Keratinocyte (primary cell): ENCODE measurements around the gene CAMK2D.

Experiments
- EZH2 ChIP-seq: IDR thresholded peaks from one replicate; pipeline ENCODE4 v1.6.1; 2012; ENCODE audit warnings: inconsistent platforms, mild to moderate bottlenecking, low read length, moderate library complexity
- TF ChIP-seq, protein P1 (sequence below), 3 experiments: IDR thresholded peaks in 1 of 3; conservative IDR thresholded peaks in 1 of 3; optimal IDR thresholded peaks in 1 of 3; 2 replicates in 2 of 3; 3 replicates in 1 of 3; pipeline versions ENCODE3 to v1.5.1; 2011; ENCODE audit warnings: low read length in 3 of 3, mild to moderate bottlenecking in 3 of 3, moderate library complexity in 2 of 3, control low read depth in 1 of 3, inconsistent platforms in 1 of 3; ENCODE audit not compliant: insufficient read depth in 2 of 3; ENCODE audit errors: extremely low read depth in 1 of 3

DNA sequence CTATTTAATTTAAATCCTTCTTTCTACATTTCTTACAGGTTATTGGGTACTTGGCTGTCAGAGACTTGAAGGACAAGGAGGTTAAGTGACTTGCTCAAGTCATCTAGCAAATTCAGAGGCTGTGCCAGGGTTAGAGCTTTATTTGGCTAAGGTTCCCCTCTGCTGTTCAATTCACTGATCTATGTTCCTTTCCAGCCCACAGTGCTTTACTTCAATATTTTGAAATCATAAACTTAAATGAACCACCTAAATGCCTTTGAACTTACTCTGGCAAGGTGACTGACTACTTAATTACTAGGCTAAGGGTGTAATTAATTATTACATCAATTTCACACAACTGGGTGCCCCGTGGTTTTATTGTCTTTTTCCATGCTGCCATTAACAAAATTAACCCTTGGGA, 288.7 kb downstream of the CAMK2D start:
- TF ChIP-seq, protein P1, sequence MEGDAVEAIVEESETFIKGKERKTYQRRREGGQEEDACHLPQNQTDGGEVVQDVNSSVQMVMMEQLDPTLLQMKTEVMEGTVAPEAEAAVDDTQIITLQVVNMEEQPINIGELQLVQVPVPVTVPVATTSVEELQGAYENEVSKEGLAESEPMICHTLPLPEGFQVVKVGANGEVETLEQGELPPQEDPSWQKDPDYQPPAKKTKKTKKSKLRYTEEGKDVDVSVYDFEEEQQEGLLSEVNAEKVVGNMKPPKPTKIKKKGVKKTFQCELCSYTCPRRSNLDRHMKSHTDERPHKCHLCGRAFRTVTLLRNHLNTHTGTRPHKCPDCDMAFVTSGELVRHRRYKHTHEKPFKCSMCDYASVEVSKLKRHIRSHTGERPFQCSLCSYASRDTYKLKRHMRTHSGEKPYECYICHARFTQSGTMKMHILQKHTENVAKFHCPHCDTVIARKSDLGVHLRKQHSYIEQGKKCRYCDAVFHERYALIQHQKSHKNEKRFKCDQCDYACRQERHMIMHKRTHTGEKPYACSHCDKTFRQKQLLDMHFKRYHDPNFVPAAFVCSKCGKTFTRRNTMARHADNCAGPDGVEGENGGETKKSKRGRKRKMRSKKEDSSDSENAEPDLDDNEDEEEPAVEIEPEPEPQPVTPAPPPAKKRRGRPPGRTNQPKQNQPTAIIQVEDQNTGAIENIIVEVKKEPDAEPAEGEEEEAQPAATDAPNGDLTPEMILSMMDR (optimal IDR thresholded peaks at IDR 0.05 in 1 of 3, IDR thresholded peaks at IDR 0.05 in 1 of 3, conservative IDR thresholded peaks at IDR 0.05 in 1 of 3; ENCODE audit: extremely low read depth in 1 of 3, insufficient read depth in 2 of 3, low read length in 3 of 3): no peak
- TF ChIP-seq EZH2: no peak
